Astrocyte (in vitro differentiated cells and primary cell): Measurements from ENCODE around the gene VIM. TPM values are rescaled to one million over a fixed set of nuclear protein-coding genes. Genes with fewer than 3 reads are reported as not detected.

Experiments used
- DNase-seq: peaks from one replicate; pipeline ENCODE4 v3.0.0-alpha.2; 2010; ENCODE audit warnings: low read depth
- FAIRE-seq: peaks from 2 replicates; lab custom pipeline; 2011; peaks lifted over from hg19 to GRCh38; lab: Jason Lieb, UNC
- H2AFZ ChIP-seq: 2 replicates; pipeline ENCODE4 v1.6.0; 2012; ENCODE audit warnings: low read depth, low read length, inconsistent platforms
- H3K27ac ChIP-seq: 2 replicates; pipeline ENCODE4 v1.5.1; 2011; ENCODE audit warnings: low read depth, low read length, inconsistent platforms
- H3K27me3 ChIP-seq: 2 replicates; pipeline ENCODE4 v1.6.0; 2011; ENCODE audit warnings: low read length, inconsistent platforms; ENCODE audit not compliant: insufficient read depth
- H3K36me3 ChIP-seq: 2 replicates; pipeline ENCODE4 v1.5.1; 2011; ENCODE audit warnings: low read length, inconsistent platforms; ENCODE audit not compliant: insufficient read depth
- H3K4me1 ChIP-seq: 2 replicates; pipeline ENCODE4 v1.5.1; 2011; ENCODE audit warnings: low read length, inconsistent platforms; ENCODE audit not compliant: insufficient read depth
- H3K4me2 ChIP-seq: 2 replicates; pipeline ENCODE4 v1.6.0; 2012; ENCODE audit warnings: low read length, inconsistent platforms
- H3K4me3 ChIP-seq: 2 replicates; pipeline ENCODE4 v1.5.1; 2011; ENCODE audit warnings: low read depth, mild to moderate bottlenecking, low read length, inconsistent platforms; ENCODE audit not compliant: insufficient read depth
- H3K79me2 ChIP-seq: 2 replicates; pipeline ENCODE4 v1.6.0; 2012; ENCODE audit warnings: mild to moderate bottlenecking, low read length, inconsistent platforms; ENCODE audit not compliant: insufficient read depth
- H3K9ac ChIP-seq: 2 replicates; pipeline ENCODE4 v1.6.0; 2012; ENCODE audit warnings: mild to moderate bottlenecking, low read length, inconsistent platforms
- H3K9me3 ChIP-seq: 2 replicates; pipeline ENCODE4 v1.5.1; 2012; ENCODE audit warnings: low read depth, mild to moderate bottlenecking, low read length, inconsistent platforms; ENCODE audit not compliant: insufficient read depth
- H4K20me1 ChIP-seq: 2 replicates; pipeline ENCODE4 v1.6.0; 2012; ENCODE audit warnings: low read length, inconsistent platforms; ENCODE audit not compliant: insufficient read depth
- H3K27ac Mint-ChIP-seq: one replicate; pipeline ENCODE4 v1.8.0; 2021; ENCODE audit warnings: mild to moderate bottlenecking, mixed read lengths; ENCODE audit not compliant: unreplicated experiment
- H3K27me3 Mint-ChIP-seq: one replicate; pipeline ENCODE4 v1.8.0; 2021; ENCODE audit warnings: low read depth, mixed read lengths; ENCODE audit not compliant: unreplicated experiment
- H3K36me3 Mint-ChIP-seq: one replicate; pipeline ENCODE4 v1.8.0; 2021; ENCODE audit warnings: low read depth, mixed read lengths; ENCODE audit not compliant: unreplicated experiment
- H3K4me1 Mint-ChIP-seq: one replicate; pipeline ENCODE4 v1.8.0; 2021; ENCODE audit warnings: low read depth, mixed read lengths; ENCODE audit not compliant: unreplicated experiment
- H3K4me3 Mint-ChIP-seq: one replicate; pipeline ENCODE4 v1.8.0; 2021; ENCODE audit warnings: mild to moderate bottlenecking, moderate library complexity, mixed read lengths; ENCODE audit not compliant: unreplicated experiment
- H3K9me3 Mint-ChIP-seq: one replicate; pipeline ENCODE4 v1.8.0; 2021; ENCODE audit warnings: mild to moderate bottlenecking, mixed read lengths; ENCODE audit not compliant: unreplicated experiment
- EZH2 ChIP-seq: IDR thresholded peaks from 2 replicates; pipeline ENCODE4 v1.6.1; 2012; ENCODE audit warnings: mild to moderate bottlenecking, low read length, inconsistent platforms; ENCODE audit not compliant: insufficient read depth
- total RNA-seq: library from RNA; stranded (reverse); gene quantifications from 2 replicates; pipeline ENCODE4 v1.2.1, GENCODE V29; 2021
- TF ChIP-seq, protein P1 (sequence below): IDR thresholded peaks from 2 replicates; pipeline ENCODE4 v1.5.1; 2011; ENCODE audit warnings: low read depth, mild to moderate bottlenecking, inconsistent platforms, low read length, moderate library complexity; ENCODE audit not compliant: insufficient read depth

The VIM gene
- total RNA-seq, 1 donor from 2014 or later = 5,400 TPM

DNA sequence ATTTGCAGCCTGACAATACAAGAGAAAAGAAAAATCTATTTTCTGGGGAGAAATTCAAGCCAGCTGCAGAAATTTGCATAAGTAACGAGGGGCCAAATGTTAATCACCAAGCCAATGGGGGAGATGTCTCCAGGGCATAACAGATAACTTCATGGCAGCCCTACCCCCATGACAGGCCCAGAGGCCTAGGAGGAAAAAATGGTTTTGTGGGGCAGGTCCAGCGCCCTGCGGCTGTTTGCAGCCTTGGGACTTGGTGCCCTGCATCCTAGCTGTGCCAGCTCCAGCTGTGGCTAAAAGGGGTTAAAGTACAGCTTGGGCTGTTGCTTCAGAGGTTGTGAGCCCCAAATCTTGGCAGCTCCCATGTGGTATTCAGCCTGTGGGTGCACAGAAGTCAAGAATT, 54.3 kb downstream of the VIM start:
- Histone ChIP-seq H3K4me1 (no peaks in the 10 kb centered on the region), H3K4me2 (no peak overlapping the region), H3K79me2 (no peaks in the 10 kb centered on the region), H3K9ac (no peak overlapping the region), H3K27me3 (peaks cover 2% of the 10 kb centered on the region), H3K4me3 (no peak overlapping the region), H3K27ac (no peak overlapping the region), H2AFZ (no peak overlapping the region), H4K20me1 (no peaks in the 10 kb centered on the region), H3K36me3 (no peaks in the 10 kb centered on the region), H3K9me3 (no peaks in the 10 kb centered on the region)
- H3K36me3 Mint-ChIP-seq = peaks cover 5% of the 10 kb centered on the region
- no peak for DNase-seq
- peaks cover under 1% of the 10 kb centered on the region for H3K27me3 Mint-ChIP-seq
- H3K9me3 Mint-ChIP-seq = peaks cover 18% of the 10 kb centered on the region
- no peak for FAIRE-seq
- no peak overlapping the region for H3K4me3 Mint-ChIP-seq
- no peak overlapping the region for H3K27ac Mint-ChIP-seq
- H3K4me1 Mint-ChIP-seq = no peaks in the 10 kb centered on the region
- TF ChIP-seq, protein P1, sequence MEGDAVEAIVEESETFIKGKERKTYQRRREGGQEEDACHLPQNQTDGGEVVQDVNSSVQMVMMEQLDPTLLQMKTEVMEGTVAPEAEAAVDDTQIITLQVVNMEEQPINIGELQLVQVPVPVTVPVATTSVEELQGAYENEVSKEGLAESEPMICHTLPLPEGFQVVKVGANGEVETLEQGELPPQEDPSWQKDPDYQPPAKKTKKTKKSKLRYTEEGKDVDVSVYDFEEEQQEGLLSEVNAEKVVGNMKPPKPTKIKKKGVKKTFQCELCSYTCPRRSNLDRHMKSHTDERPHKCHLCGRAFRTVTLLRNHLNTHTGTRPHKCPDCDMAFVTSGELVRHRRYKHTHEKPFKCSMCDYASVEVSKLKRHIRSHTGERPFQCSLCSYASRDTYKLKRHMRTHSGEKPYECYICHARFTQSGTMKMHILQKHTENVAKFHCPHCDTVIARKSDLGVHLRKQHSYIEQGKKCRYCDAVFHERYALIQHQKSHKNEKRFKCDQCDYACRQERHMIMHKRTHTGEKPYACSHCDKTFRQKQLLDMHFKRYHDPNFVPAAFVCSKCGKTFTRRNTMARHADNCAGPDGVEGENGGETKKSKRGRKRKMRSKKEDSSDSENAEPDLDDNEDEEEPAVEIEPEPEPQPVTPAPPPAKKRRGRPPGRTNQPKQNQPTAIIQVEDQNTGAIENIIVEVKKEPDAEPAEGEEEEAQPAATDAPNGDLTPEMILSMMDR = no peak
- no peak for TF ChIP-seq EZH2

- H3K4me2 ChIP-seq = no peak overlapping the region
- no peaks in the 10 kb centered on the region for H4K20me1 ChIP-seq
- no peak for DNase-seq
- no peaks in the 10 kb centered on the region for H3K4me1 ChIP-seq
- no peak for FAIRE-seq
- H3K9me3 ChIP-seq = no peaks in the 10 kb centered on the region
- Mint-ChIP-seq H3K4me1 (no peaks in the 10 kb centered on the region), H3K27ac (no peak overlapping the region), H3K27me3 (peaks cover 5% of the 10 kb centered on the region), H3K36me3 (peaks cover under 1% of the 10 kb centered on the region), H3K9me3 (peaks cover 9% of the 10 kb centered on the region), H3K4me3 (no peak overlapping the region)
- H3K27me3 ChIP-seq = peaks cover 14% of the 10 kb centered on the region
- no peaks in the 10 kb centered on the region for H3K36me3 ChIP-seq
- no peak for TF ChIP-seq EZH2
- TF ChIP-seq, protein P1 = no peak
- no peak overlapping the region for H3K9ac ChIP-seq
- no peak overlapping the region for H3K4me3 ChIP-seq
- H3K79me2 ChIP-seq = no peaks in the 10 kb centered on the region
- H3K27ac ChIP-seq = no peak overlapping the region
- H2AFZ ChIP-seq = no peak overlapping the region
These were observed 58.8 kb downstream of the VIM start for GRCh38 chr10:17286562-17287550.

Other genes starting within 250 kb of the VIM start
- 2.7 and 3.5 TPM in 2 replicates for gene CUBN, start 98.4 kb upstream of the VIM start, total RNA-seq
- gene TRDMT1, start 26.6 kb upstream of the VIM start, total RNA-seq = 5.9 and 6.3 TPM in 2 replicates
- gene ST8SIA6, start 226.4 kb downstream of the VIM start, total RNA-seq = 0.12 TPM in 1 of 2 replicates, not detected in the other